Omental fat pad (tissue), 4 donors: Measurements from ENCODE around the gene TMEM158. TPM values are rescaled to one million over a fixed set of nuclear protein-coding genes. Genes with fewer than 3 reads are reported as not detected.

Experiments used
- ATAC-seq: fragments of 150-250 bp; one replicate; pipeline ENCODE4 v1.9.1; 2016; ENCODE audit warnings: mild to moderate bottlenecking, moderate library complexity; ENCODE audit not compliant: low FRiP score
- DNase-seq: peaks from one replicate; pipeline ENCODE4 v3.0.0-alpha.2; 2019; ENCODE audit warnings: low spot score
- CTCF ChIP-seq, 3 donors: fragments of 450-650 bp; IDR thresholded peaks; one replicate each; pipeline ENCODE4 v1.5.1; 2016 to 2017; ENCODE audit warnings: antibody characterized with exemption in 3 of 3, mild to moderate bottlenecking in 3 of 3, moderate library complexity in 2 of 3
- total RNA-seq, 4 donors: library from RNA; depleted of rRNA; stranded (reverse); fragments of >200 nt; gene quantifications; one replicate each; pipeline ENCODE4 v1.1.0, GENCODE V29; 2016

TMEM158 gene
- total RNA-seq = 10 to 100 TPM in 1 of 4 donors, 1 to 10 TPM in 1, under 1 TPM in 1, not detected in 1; 0.44 to 15.0 (median 3.9) TPM

DNA sequence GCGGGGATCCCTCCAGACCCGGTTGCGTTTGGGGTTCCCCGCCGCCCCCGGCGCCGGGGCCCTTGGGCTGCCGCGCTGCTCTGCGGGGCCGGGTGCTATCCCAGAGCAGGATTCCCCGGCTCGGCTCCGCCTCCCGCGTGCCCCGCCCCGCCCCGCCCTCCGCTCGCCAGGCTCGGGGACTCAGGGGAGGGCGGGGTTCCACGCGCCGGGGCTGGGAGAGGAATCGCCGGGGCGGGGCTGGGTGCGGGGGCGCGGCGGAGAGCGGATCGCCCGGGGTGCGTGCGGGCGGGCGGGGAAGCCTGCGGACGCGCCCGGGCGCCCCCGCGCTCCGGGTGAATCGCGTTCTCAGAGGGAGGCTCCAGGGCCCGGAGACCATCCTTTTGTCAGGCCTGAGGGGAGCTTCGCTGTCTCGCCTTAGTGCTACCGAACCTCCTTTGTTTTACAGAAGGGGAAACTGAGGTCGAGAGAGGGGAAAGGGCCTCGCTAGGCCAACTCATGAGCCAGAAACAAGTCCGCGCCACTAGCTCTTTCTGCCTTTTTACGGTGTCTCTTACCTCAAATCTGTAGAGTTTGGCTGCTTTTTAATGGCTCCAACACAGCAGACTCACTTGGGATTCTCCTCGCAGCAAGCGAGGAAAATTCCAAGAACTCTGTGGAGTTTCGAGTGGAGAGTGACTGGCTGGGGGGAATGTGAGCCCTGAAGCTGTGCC, at the start of gene TMEM158:
Gene TMEM158 (minus strand): TSS at position 82 of the 710 bp plus-strand sequence. CDS start 260 bp downstream, outside the sequence.
- peak; percentile 74 for DNase-seq
- no peak for TF ChIP-seq CTCF (IDR thresholded peaks at IDR 0.05)
- peak; percentile 96 for ATAC-seq

DNA sequence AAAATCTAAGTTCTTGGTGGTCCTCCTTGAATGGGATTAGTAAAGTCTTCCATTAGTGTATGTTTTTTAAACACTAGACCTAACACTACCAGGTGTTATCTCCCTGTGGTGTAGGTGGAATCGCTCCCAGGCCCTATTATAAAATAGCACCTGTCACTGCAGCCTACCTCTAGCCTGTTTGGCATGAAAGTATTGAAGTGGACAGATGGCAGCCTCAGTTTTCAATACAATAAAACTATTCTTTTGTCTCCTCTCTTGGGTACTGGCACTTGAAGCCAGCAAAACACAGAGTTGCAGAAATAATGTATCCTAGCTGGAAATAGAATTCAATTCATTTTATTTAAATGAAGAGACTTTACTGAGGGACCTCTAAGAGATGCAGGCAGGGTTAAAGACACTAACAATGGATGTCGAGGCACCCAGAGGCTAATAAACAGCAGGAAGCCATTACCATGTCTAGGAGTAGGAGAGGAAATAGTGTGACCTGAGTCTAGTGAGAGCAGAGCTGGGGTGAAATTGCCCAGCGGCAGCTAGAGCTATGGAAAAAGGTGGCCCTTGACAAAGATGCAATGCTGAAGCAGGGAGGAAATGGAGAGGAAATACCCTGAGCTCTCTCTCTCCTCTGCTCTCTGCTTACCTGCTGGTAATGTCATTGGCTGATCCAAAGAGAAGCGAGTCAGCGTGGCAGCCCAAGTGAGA, 49.1 kb upstream of the TMEM158 start:
- ATAC-seq = no peak
- DNase-seq = no peak
- no peak for TF ChIP-seq CTCF (IDR thresholded peaks at IDR 0.05)

DNA sequence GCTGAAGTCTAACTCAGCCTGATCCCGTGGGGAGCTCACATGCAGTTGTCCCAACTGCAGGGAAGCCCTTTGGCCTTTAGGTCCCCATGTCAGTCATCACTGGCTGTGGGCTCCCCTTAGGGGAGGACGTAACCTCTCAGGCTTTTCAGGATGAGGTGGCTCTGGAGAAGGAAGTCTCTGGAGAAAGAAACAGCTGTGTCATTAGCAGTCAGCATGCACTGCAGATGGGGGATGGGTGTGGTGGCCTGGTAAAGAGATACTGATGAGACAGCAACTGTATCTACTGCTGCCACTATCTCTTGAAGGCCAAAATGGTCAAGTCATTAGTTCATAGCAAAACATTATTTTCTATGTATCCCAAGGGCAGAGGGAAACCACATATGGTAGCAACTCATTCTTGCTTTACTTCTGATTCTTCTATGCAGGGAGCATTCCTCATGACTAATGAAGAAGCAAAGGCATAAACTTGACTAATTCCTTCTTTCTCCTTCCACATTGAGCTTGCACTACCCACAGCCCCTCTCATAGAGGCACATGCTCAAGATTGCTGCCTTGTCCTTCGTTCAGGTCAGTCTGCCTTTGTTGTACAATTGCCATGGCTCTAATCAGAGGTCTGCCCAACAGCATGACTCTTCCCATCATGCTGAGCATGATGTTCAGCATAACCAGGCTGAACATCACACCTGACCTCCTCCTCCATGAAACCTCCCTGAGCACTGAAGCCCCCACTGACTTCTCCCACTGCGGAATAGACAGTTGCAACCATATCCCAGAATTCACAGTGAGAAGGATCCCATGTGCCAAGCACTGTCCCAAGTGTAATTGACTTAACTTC, 47.8 kb upstream of the TMEM158 start:
- no peak for ATAC-seq
- DNase-seq = no peak
- no peak for TF ChIP-seq CTCF (IDR thresholded peaks at IDR 0.05)

DNA sequence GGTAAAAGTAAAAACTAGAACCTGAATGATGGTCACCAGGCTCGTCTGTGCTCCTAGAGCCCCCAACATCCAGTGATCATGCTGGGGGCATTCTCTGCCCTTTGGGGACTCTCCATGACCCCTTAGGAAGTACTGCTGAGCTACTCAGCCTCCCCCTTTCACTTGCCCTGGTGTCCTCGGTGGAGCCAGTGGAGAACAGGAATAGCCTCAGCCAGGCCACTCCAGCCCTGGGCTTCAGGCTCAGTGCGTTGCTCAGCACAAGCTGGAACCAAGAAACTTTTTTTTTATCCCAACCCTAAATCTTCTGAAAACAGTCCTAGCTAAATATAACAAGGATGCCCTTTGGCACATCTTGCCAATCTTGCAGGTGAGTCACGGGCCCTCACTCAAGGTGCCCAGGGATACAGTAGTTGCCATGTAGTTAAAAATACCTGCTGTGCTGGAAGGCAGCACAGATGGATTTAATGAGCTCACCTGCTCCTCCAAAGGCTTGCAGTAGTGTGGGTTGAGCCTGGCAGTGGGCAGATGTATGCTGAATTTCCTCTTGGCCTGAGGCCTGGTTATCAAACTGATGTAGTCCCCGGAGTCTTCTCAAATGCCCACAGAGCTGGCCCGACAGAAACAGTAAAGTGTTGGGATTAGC, 46.9 kb upstream of the TMEM158 start:
- TF ChIP-seq CTCF (IDR thresholded peaks at IDR 0.05) = no peak
- DNase-seq (no peak), ATAC-seq (no peak)

DNA sequence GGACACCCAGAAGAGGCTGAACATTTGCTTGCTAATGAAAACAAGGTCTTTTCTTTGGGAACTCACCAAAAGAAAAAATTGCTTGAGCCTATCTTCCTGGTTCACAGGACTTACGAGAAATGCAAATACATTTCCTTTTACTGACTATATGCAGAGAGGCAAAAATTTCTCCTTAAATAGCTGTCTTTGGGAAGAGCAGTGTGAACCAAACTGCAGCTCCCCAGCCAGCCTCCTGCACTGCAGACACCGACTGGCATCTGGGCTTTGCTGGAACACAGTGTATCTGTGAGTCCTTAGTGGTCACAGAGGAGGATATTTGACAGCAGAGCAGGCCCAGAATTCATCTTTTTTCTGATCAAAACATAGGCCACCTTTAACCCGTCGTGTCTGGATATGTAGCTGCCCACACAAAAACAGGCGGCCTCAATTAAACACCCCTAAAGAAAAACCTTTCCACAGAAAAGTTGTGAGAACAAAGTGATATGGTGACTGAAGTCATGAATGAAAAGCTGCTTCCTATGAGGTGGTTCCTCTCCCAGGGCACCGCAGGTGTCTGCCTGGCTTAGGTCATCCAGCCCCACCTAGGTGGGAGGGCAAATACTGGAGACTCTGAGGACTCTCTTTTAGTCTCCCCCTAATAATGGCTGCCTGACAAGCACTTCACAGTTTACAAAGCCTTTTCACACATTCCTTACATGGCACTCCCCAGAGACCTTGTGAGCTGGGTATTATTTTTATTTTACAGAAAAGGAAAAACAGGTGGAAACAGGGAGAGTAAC, 46.1 kb upstream of the TMEM158 start:
- DNase-seq = no peak
- no peak for TF ChIP-seq CTCF (IDR thresholded peaks at IDR 0.05)

DNA sequence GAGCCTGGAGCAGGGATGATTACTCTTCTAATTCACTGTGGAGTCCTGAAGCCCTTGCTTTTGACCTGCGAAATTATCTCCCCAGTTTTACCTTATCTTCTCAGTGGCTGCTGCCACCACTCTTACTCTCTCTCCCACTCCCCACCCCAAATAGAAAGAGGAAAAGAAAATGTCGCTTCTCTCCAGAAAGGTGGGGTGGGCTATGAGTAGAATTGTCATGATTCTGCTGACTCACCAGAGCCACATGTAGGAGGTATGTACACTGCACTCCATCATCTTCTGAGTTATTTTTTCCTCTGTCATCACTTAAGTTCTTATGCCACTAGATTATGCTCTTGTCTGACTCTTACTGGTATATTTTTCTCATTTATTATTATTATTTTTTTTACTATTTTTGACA, 43.9 kb upstream of the TMEM158 start:
- TF ChIP-seq CTCF (IDR thresholded peaks at IDR 0.05) = no peak
- no peak for DNase-seq

More for the DNA sequence above, 46.1 kb upstream of the TMEM158 start:
- no peak for ATAC-seq

More for the DNA sequence above, 43.9 kb upstream of the TMEM158 start:
- no peak for ATAC-seq
